ENCODE data around the gene PINK1.

Gene PINK1

DNA sequence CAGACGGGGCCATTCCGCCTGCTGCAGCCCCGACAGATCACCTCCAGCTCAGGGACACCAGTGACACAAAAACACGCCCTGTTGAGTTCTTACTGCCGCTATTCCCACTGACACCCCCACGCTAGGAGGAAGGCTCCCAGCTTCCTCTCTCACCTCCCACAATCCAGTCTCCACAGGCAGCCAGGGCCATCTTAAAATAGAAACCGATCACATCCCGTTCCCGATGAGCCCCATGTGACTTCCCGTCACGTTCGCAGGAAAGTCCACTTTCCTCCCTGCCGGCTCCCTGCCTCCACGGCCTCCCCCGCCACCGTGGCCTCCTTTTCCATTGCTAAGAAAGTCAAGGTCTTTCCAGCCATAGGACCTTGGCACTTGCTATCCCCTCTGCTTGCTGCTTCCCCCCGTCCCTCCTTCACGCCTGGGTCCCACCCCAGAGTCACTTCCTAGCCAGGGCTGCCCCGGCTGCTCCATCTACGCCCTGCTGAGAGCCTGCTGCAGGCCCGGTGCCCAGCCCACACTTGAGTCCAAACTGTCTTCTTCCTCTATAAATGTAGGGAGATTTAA, 51.9 kb downstream of the PINK1 start:
- no peak overlapping the region for H3K9ac ChIP-seq (ENCODE audit: low read length)
- H3K4me3 ChIP-seq (ENCODE audit: low read length): no peak overlapping the region
- no peaks in the 10 kb centered on the region for H3K27me3 ChIP-seq (ENCODE audit: control insufficient read depth, insufficient read depth, low read length)
- no peak overlapping the region for H3K27ac ChIP-seq (ENCODE audit: low read length)
- H3K36me3 ChIP-seq (ENCODE audit: control insufficient read depth, low read depth, low read length): peaks cover 3% of the 10 kb centered on the region
- no peaks in the 10 kb centered on the region for H3K9me3 ChIP-seq (ENCODE audit: control insufficient read depth, low read depth, low read length)
- H3K4me1 ChIP-seq (ENCODE audit: control insufficient read depth, low read depth, low read length): no peaks in the 10 kb centered on the region

DNA sequence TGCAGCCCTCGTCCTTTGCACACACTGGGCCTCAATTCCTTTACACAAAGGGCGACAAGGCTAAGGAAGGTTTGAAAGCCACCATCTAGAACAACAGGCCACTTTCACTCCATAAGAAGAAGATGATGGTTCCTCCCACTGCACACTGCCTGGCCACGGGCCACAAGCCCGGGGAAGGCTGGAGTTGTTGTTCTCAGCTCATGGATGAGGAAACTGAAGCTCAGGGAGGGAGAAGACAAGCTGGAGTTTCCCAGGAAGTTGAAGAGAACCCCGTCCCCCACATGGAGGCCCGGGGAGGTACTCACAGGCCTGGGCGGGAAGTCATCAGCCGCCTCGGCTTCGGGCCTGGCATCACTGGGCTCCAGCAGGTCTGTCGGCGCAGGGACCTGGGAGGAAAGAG, 52.5 kb downstream of the PINK1 start:
- Histone ChIP-seq H3K9me3 (ENCODE audit: control insufficient read depth, low read depth, low read length) (no peaks in the 10 kb centered on the region), H3K9ac (ENCODE audit: low read length) (no peak overlapping the region), H3K27ac (ENCODE audit: low read length) (no peak overlapping the region), H3K4me1 (ENCODE audit: control insufficient read depth, low read depth, low read length) (no peaks in the 10 kb centered on the region), H3K36me3 (ENCODE audit: control insufficient read depth, low read depth, low read length) (peaks cover 3% of the 10 kb centered on the region), H3K27me3 (ENCODE audit: control insufficient read depth, insufficient read depth, low read length) (no peaks in the 10 kb centered on the region), H3K4me3 (ENCODE audit: low read length) (no peak overlapping the region)

DNA sequence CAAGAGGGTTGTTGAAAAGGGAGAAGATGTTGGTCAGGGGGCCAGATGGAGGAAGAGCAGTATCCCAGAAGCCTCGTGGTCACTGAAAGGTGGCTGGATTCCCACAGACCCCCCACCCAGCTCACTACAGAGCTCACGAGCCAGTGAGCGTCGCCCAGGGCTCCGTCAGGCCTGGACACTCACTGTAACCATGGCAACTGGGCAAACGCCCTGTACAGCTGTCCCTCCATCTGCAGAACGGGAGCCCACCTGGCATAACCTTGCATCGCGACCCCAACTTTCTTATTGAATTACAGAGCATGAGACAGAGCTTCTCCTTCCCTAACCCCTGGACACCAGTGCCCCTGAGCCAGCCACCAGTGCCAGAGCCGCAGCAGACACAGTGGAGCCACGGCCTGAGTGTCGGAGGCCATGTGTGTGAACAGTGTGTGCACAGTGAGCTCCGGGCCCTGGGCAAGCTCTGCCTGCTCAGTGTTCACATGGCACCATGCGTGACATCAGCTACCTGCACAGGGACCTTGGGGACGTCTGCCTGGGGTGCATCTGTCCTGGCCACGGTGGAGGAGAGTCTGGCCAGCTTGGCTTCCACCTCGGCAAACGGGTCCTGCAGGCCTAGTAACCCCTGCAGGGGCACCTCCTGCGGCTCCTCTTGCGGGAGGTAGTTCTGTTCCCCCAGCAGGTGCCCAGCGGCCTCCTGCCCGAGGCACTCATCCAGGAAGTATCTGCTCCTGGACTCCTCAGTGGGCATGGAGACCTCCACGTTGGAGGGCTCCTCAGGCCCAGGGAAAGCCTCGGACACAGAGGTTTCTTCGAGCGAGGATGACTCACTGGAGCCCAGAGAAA, 53.8 kb downstream of the PINK1 start:
- Histone ChIP-seq H3K27me3 (ENCODE audit: control insufficient read depth, insufficient read depth, low read length) (no peaks in the 10 kb centered on the region), H3K9me3 (ENCODE audit: control insufficient read depth, low read depth, low read length) (no peaks in the 10 kb centered on the region)

DNA sequence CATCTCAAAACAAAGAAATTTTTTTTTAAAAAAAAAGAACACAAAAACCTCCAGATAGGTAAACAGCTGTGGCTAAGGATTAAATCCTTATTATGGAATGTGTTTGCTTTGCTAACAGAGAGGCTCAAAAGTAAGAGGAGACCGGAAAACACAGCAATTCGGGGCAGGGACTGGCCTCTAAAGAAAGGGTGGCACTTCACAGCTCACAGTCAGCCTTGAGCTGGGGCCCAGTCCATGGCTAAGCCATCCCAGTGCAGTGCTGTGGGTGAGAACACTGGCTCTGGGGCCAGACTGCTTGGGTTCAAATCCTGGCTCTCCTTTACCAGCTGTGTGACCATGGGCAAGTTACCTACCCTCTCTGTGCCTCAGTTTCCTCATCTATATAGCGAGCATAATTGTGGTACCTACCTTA, 56.4 kb downstream of the PINK1 start:
- no peaks in the 10 kb centered on the region for H3K9me3 ChIP-seq (ENCODE audit: control insufficient read depth, low read depth, low read length)
- H3K9ac ChIP-seq (ENCODE audit: low read length): no peak overlapping the region
- no peak overlapping the region for H3K4me3 ChIP-seq (ENCODE audit: low read length)
- no peak overlapping the region for H3K27ac ChIP-seq (ENCODE audit: low read length)
- no peaks in the 10 kb centered on the region for H3K27me3 ChIP-seq (ENCODE audit: control insufficient read depth, insufficient read depth, low read length)
- H3K4me1 ChIP-seq (ENCODE audit: control insufficient read depth, low read depth, low read length): no peaks in the 10 kb centered on the region
- peaks cover 3% of the 10 kb centered on the region for H3K36me3 ChIP-seq (ENCODE audit: control insufficient read depth, low read depth, low read length)

More for the DNA sequence above, 53.8 kb downstream of the PINK1 start:
- Histone ChIP-seq H3K9ac (ENCODE audit: low read length) (no peak overlapping the region), H3K27ac (ENCODE audit: low read length) (no peak overlapping the region), H3K36me3 (ENCODE audit: control insufficient read depth, low read depth, low read length) (peaks cover 3% of the 10 kb centered on the region), H3K4me1 (ENCODE audit: control insufficient read depth, low read depth, low read length) (no peaks in the 10 kb centered on the region), H3K4me3 (ENCODE audit: low read length) (no peak overlapping the region)

DNA sequence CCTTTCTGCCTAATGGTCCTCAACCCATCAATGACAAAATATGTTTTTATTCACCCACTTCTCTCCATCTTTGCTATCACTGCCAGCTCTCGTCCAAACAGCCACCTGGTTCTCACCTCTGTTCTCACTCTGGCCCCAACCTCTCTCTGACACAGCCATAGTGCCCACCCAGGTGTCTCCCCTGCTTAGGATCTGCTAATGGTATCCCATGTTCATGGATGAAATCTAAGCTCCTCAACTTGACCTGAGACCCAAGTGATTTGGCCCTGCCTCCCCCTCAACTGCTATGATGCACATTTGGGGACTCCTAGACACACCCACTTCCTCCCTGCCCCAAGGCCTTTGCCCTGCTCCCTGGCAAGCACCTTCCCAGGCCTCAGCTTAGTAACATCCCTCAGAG, 58.6 kb downstream of the PINK1 start:
- no peak overlapping the region for H3K4me3 ChIP-seq (ENCODE audit: low read length)
- H3K4me1 ChIP-seq (ENCODE audit: control insufficient read depth, low read depth, low read length): no peaks in the 10 kb centered on the region
- H3K27ac ChIP-seq (ENCODE audit: low read length): no peak overlapping the region
- no peaks in the 10 kb centered on the region for H3K9me3 ChIP-seq (ENCODE audit: control insufficient read depth, low read depth, low read length)
- H3K27me3 ChIP-seq (ENCODE audit: control insufficient read depth, insufficient read depth, low read length): no peaks in the 10 kb centered on the region
- no peak overlapping the region for H3K9ac ChIP-seq (ENCODE audit: low read length)
- H3K36me3 ChIP-seq (ENCODE audit: control insufficient read depth, low read depth, low read length): peaks cover 3% of the 10 kb centered on the region

DNA sequence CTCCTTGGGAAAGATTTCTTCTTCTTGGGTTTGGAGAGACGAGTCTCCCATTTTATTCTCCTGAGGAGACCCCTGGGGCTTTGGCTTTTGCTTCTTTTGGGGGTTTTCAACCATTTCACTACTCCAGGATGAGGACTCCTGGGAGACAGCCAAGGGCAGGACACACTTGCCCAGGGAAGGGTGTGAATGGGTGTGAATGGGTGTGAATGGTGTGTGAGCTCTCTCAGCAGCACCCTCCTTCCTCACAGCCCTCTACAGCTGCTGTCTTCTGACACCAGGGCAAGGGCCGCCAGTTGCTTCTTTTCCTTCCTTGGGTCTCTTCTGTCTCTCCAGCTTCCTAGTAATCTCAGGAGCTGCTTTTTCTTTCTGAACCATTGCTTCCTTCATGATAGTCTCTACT, 60.4 kb downstream of the PINK1 start:
- H3K27ac ChIP-seq (ENCODE audit: low read length): no peak overlapping the region
- no peaks in the 10 kb centered on the region for H3K4me1 ChIP-seq (ENCODE audit: control insufficient read depth, low read depth, low read length)
- no peak overlapping the region for H3K4me3 ChIP-seq (ENCODE audit: low read length)
- no peaks in the 10 kb centered on the region for H3K27me3 ChIP-seq (ENCODE audit: control insufficient read depth, insufficient read depth, low read length)
- no peaks in the 10 kb centered on the region for H3K9me3 ChIP-seq (ENCODE audit: control insufficient read depth, low read depth, low read length)
- H3K36me3 ChIP-seq (ENCODE audit: control insufficient read depth, low read depth, low read length): peaks cover 3% of the 10 kb centered on the region
- no peak overlapping the region for H3K9ac ChIP-seq (ENCODE audit: low read length)

DNA sequence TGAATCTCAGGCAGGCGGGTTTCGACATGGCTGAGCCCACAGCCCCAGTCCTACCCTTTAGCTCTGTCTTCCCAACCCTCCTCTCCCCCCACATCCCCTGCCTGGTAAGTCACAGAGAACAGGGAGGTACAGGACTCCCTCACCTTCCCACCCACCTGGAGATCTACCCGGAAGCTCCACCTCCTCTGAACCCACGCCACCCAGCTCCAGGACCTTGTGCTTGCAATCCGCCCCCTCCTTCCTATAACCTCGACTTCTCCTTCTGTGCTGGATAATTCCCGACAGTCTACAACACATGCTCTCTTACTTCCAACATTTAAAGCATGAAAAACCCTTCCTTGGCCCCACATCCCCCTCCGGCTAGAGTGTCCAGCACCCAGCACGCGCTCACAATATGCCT, 62.3 kb downstream of the PINK1 start:
- H3K4me1 ChIP-seq (ENCODE audit: control insufficient read depth, low read depth, low read length): no peaks in the 10 kb centered on the region
- no peaks in the 10 kb centered on the region for H3K9me3 ChIP-seq (ENCODE audit: control insufficient read depth, low read depth, low read length)
- H3K27ac ChIP-seq (ENCODE audit: low read length): no peak overlapping the region
- H3K36me3 ChIP-seq (ENCODE audit: control insufficient read depth, low read depth, low read length): no peaks in the 10 kb centered on the region
- H3K27me3 ChIP-seq (ENCODE audit: control insufficient read depth, insufficient read depth, low read length): no peaks in the 10 kb centered on the region
- H3K9ac ChIP-seq (ENCODE audit: low read length): no peak overlapping the region
- no peak overlapping the region for H3K4me3 ChIP-seq (ENCODE audit: low read length)

DNA sequence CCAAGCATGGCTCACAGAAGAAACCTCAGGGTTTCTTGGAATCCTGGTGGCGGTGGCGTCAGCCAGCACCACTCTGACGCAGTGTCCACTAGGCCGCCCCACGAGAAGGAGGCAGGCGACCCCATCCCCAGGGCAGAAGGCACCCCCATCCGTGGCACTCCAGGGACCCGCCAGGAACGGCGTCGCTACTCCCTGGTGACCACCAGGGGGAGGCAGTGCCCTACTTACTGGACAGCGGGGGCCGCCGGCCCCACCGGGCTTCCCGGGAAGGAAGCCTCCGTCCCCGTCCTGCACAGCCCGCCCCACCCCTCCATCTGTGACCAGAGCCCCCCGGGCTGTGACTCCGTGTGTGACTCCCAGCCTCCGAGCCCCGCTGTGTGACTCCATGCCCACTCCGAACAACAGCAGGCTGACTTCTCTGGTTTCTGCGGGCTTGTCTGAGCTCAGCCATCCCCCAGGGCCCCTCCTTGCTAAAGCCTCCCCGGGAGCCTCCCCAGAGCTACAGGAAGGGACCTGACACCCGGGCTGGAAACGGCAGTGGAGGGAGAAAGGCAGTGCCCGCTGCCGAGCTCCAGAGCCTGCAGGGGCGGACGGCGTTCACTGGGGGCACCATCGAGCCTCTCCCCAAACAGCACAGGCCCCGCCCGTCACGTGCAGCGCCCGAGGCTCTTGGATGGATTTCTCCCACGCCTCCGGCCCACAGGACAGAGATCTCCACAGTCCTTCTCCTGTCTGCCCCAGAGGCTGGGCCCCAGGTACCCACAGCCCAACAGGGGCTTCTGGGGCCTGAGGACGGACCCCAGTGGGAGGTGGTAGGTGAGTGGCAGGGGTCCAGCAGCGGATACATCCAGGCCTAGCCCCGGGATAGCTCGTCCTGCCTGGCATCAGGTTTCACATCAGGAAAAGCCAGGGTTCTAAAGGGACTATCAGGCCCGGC, 63.4 kb downstream of the PINK1 start:
- Histone ChIP-seq H3K9me3 (ENCODE audit: control insufficient read depth, low read depth, low read length) (no peaks in the 10 kb centered on the region), H3K4me1 (ENCODE audit: control insufficient read depth, low read depth, low read length) (no peaks in the 10 kb centered on the region), H3K27me3 (ENCODE audit: control insufficient read depth, insufficient read depth, low read length) (no peaks in the 10 kb centered on the region), H3K36me3 (ENCODE audit: control insufficient read depth, low read depth, low read length) (no peaks in the 10 kb centered on the region), H3K4me3 (ENCODE audit: low read length) (peak overlapping the region; percentile 74), H3K9ac (ENCODE audit: low read length) (peak overlapping the region; percentile 49), H3K27ac (ENCODE audit: low read length) (no peak overlapping the region)

DNA sequence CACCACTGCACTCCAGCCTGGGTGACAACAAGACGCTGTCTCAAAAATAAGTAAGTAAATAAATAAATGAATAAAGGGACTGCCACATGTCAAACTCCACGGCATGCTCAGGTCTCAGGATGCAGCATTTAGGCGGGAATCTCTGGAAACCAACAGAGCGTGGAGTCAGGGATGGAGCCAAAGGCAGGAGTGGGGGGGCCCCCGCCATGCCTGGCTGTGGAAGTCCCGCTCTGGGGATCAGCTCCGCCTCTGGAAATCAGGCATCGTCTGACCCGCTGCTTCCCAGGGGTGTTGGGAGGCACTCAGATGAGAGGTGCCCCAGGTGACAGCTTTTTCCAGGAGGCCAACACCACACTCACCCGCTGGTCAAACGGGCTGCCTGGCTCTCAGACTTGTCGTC, 64.3 kb downstream of the PINK1 start:
- H3K27me3 ChIP-seq (ENCODE audit: control insufficient read depth, insufficient read depth, low read length): no peaks in the 10 kb centered on the region
- H3K9me3 ChIP-seq (ENCODE audit: control insufficient read depth, low read depth, low read length): no peaks in the 10 kb centered on the region
- no peak overlapping the region for H3K4me3 ChIP-seq (ENCODE audit: low read length)
- H3K27ac ChIP-seq (ENCODE audit: low read length): no peak overlapping the region
- no peaks in the 10 kb centered on the region for H3K36me3 ChIP-seq (ENCODE audit: control insufficient read depth, low read depth, low read length)
- no peaks in the 10 kb centered on the region for H3K4me1 ChIP-seq (ENCODE audit: control insufficient read depth, low read depth, low read length)
- H3K9ac ChIP-seq (ENCODE audit: low read length): no peak overlapping the region

DNA sequence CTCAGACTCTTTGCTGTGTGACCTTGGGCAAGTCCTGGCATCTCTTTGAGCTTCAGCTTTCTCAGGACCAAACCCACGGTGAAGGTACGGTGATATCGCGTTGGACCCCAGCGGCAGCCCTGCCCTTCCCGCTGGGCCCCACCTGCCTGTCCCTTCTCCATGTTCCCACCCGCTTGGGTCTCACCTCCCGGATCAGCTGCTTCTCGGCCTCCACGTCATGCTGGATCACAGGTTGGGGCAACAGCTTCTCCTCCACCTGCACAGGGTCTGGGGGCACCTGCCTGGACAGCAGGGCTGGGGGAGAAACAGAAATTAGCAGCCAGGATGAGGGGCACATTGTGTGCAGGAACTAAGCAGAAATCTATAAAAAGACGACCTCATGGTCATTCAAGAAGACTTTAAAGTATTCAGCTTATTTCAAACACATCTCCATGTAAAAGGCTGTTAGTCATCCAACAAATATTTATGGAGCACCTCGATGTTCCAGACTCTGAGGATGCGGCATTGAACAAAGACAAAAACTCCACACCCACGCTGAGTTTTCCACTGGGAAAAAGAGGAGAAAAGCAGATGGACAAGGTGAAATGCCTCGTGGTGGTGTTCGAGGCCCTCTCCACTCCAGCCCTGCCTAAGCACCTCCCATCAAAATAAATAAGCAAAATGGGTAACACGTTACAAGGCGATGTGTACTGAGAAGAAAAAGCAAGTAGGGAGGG, 65.1 kb downstream of the PINK1 start:
- Histone ChIP-seq H3K36me3 (ENCODE audit: control insufficient read depth, low read depth, low read length) (no peaks in the 10 kb centered on the region), H3K9ac (ENCODE audit: low read length) (no peak overlapping the region), H3K27me3 (ENCODE audit: control insufficient read depth, insufficient read depth, low read length) (no peaks in the 10 kb centered on the region), H3K9me3 (ENCODE audit: control insufficient read depth, low read depth, low read length) (no peaks in the 10 kb centered on the region), H3K4me1 (ENCODE audit: control insufficient read depth, low read depth, low read length) (no peaks in the 10 kb centered on the region), H3K4me3 (ENCODE audit: low read length) (no peak overlapping the region), H3K27ac (ENCODE audit: low read length) (no peak overlapping the region)

DNA sequence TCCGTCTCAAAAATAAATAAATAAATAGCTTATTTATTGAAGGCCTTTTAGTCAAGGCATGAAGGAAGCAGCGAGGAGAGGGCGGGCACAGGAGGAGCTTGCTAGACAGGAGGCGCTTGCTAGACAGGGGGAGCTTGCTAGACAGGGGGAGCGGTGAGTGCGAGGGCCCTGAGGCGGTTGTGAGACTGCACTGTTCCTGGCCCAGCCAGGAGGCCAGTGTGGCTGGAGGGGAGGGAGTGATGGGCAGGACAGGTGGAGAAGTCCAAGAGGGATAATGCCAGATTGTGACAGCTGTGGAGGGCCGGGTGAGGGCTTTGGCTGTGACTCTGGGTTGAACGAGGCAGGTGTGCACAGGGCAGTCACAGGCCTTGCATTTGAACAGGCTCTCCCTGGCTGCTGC, 66.3 kb downstream of the PINK1 start:
- Histone ChIP-seq H3K9ac (ENCODE audit: low read length) (no peak overlapping the region), H3K4me3 (ENCODE audit: low read length) (no peak overlapping the region), H3K4me1 (ENCODE audit: control insufficient read depth, low read depth, low read length) (no peaks in the 10 kb centered on the region)

More for the DNA sequence above, 66.3 kb downstream of the PINK1 start:
- Histone ChIP-seq H3K27ac (ENCODE audit: low read length) (no peak overlapping the region), H3K36me3 (ENCODE audit: control insufficient read depth, low read depth, low read length) (no peaks in the 10 kb centered on the region), H3K27me3 (ENCODE audit: control insufficient read depth, insufficient read depth, low read length) (no peaks in the 10 kb centered on the region), H3K9me3 (ENCODE audit: control insufficient read depth, low read depth, low read length) (no peaks in the 10 kb centered on the region)

Data from iPS-18a (cell line).